SK-N-SH (cell line): ENCODE measurements around the gene CAVIN3. TPM values are rescaled to one million over a fixed set of nuclear protein-coding genes. Genes with fewer than 3 reads are reported as not detected.

Source experiments
- CTCF ChIA-PET: fragments of 300-600, 350-600 bp; formaldehyde crosslinking; extraction: SDS; loops from one replicate; lab custom pipeline; 2021; lab: Yijun Ruan, JAX
- POLR2A ChIA-PET: fragments of 350-600 bp; sonication (Branson Sonifier 250); formaldehyde crosslinking; extraction: SDS; loops from one replicate; lab custom pipeline; 2020; ENCODE audit warnings: antibody characterized with exemption, inconsistent platforms; lab: Yijun Ruan, JAX
- DNase-seq: peaks from one replicate; pipeline ENCODE4 v3.0.0; 2012
- H2AFZ ChIP-seq: fragments of 200-600 bp; sonication (generic); 2 replicates; pipeline ENCODE4 v1.8.1; 2016; ENCODE audit warnings: antibody characterized with exemption, mild to moderate bottlenecking, low read depth
- H3F3A ChIP-seq: fragments of 200-600 bp; sonication (generic); replicated peaks from 2 replicates; pipeline ENCODE3; 2016; ENCODE audit warnings: antibody characterized with exemption, mild to moderate bottlenecking; ENCODE audit not compliant: insufficient read depth
- H3K27ac ChIP-seq, 2 experiments: fragments of 200-500 bp in 1 of 2; fragments of 200-600 bp in 1 of 2; sonication (Bioruptor generic) in 1 of 2; sonication (generic), shearing (Covaris generic) in 1 of 2; 2 replicates each; pipeline versions ENCODE4 v1.5.1 to v1.6.1; 2014 to 2016; ENCODE audit warnings: low read depth in 2 of 2, inconsistent platforms in 1 of 2, low read length in 1 of 2, mild to moderate bottlenecking in 1 of 2, mixed read lengths in 1 of 2
- H3K27me3 ChIP-seq: fragments of 200-600 bp; sonication (generic), shearing (Covaris generic); 2 replicates; pipeline ENCODE4 v1.6.1; 2016; ENCODE audit warnings: mixed run types; ENCODE audit not compliant: insufficient read depth
- H3K36me3 ChIP-seq, 2 experiments: fragments of 200-500 bp in 1 of 2; fragments of 200-600 bp in 1 of 2; sonication (Bioruptor generic) in 1 of 2; sonication (generic) in 1 of 2; replicated peaks in 1 of 2; 2 replicates each; pipeline versions ENCODE3 to v1.5.1; 2014 to 2016; ENCODE audit warnings: low read length in 1 of 2, mild to moderate bottlenecking in 1 of 2; ENCODE audit not compliant: insufficient read depth in 2 of 2, control insufficient read depth in 1 of 2
- H3K4me1 ChIP-seq, 2 experiments: fragments of 200-500 bp in 1 of 2; fragments of 200-600 bp in 1 of 2; sonication (Bioruptor generic) in 1 of 2; sonication (generic), shearing (Covaris generic) in 1 of 2; 2 replicates each; pipeline versions ENCODE4 v1.5.1 to v1.6.1; 2014 to 2016; ENCODE audit warnings: low read depth in 1 of 2, low read length in 1 of 2, mixed run types in 1 of 2; ENCODE audit not compliant: insufficient read depth in 2 of 2, control insufficient read depth in 1 of 2
- H3K4me2 ChIP-seq: fragments of 200-600 bp; sonication (generic), shearing (Covaris generic); 2 replicates; pipeline ENCODE4 v1.6.1; 2017; ENCODE audit warnings: mixed run types
- H3K4me3 ChIP-seq, 2 experiments: fragments of 200-500 bp in 1 of 2; fragments of 200-600 bp in 1 of 2; sonication (Bioruptor generic) in 1 of 2; sonication (generic), shearing (Covaris generic) in 1 of 2; 2 replicates each; pipeline versions ENCODE4 v1.5.1 to v1.8.1; 2014 to 2016; ENCODE audit warnings: low read depth in 2 of 2, inconsistent platforms in 1 of 2, low read length in 1 of 2, mild to moderate bottlenecking in 1 of 2, mixed read lengths in 1 of 2, moderate library complexity in 1 of 2
- H3K79me2 ChIP-seq: fragments of 200-600 bp; sonication (generic); 2 replicates; pipeline ENCODE4 v1.8.1; 2017; ENCODE audit warnings: mild to moderate bottlenecking; ENCODE audit not compliant: insufficient read depth
- H3K9ac ChIP-seq: fragments of 200-600 bp; sonication (generic); 2 replicates; pipeline ENCODE4 v1.6.1; 2017; ENCODE audit warnings: mixed run types
- H3K9me2 ChIP-seq: fragments of 200-600 bp; sonication (generic); 2 replicates; pipeline ENCODE4 v1.6.1; 2017; ENCODE audit warnings: mixed run types
- H3K9me3 ChIP-seq: fragments of 200-600 bp; sonication (generic); 2 replicates; pipeline ENCODE4 v1.6.1; 2017; ENCODE audit warnings: mixed run types, mild to moderate bottlenecking, moderate library complexity
- H4K20me1 ChIP-seq: fragments of 200-600 bp; sonication (generic); 2 replicates; pipeline ENCODE4 v1.6.1; 2017; ENCODE audit warnings: mild to moderate bottlenecking, mixed run types; ENCODE audit not compliant: insufficient read depth
- EP300 ChIP-seq, 2 experiments: IDR thresholded peaks; 2 replicates each; pipeline versions ENCODE4 v1.4.0 to v1.6.1; 2012; ENCODE audit warnings: borderline replicate concordance in 1 of 2, low read depth in 1 of 2, low read length in 1 of 2
- EZH2phosphoT487 ChIP-seq: fragments of 200-600 bp; sonication (generic); IDR thresholded peaks from 2 replicates; pipeline ENCODE4 v1.6.1; 2017; ENCODE audit warnings: low read depth, mixed run types, mild to moderate bottlenecking, antibody characterized with exemption, moderate library complexity, borderline replicate concordance
- FOSL2 ChIP-seq: IDR thresholded peaks from 2 replicates; pipeline ENCODE4 v1.4.0; 2012; ENCODE audit warnings: low read depth, mild to moderate bottlenecking, moderate library complexity, borderline replicate concordance
- FOXJ3 ChIP-seq: sonication (generic); formaldehyde crosslinking; IDR thresholded peaks from 2 replicates; pipeline ENCODE4 v1.5.1; 2020; ENCODE audit warnings: mild to moderate bottlenecking, missing genetic modification reagents
- FOXM1 ChIP-seq: IDR thresholded peaks from 2 replicates; pipeline ENCODE4 v1.4.0; 2012; ENCODE audit warnings: low read depth, mild to moderate bottlenecking
- IRF3 ChIP-seq: fragments of 150-350 bp; IDR thresholded peaks from 2 replicates; pipeline ENCODE4 v1.6.1; 2016; ENCODE audit warnings: mild to moderate bottlenecking, low read depth, low read length
- JUND ChIP-seq: IDR thresholded peaks from 2 replicates; pipeline ENCODE4 v1.4.0; 2012
- MXI1 ChIP-seq: IDR thresholded peaks from 2 replicates; pipeline ENCODE4 v1.6.1; 2012; ENCODE audit warnings: mild to moderate bottlenecking, low read depth, low read length, improper control_type of control experiment
- NRF1 ChIP-seq: IDR thresholded peaks from 2 replicates; pipeline ENCODE4 v1.6.1; 2012; ENCODE audit warnings: low read depth, mild to moderate bottlenecking, low read length
- PBX3 ChIP-seq: IDR thresholded peaks from 2 replicates; pipeline ENCODE4; 2012
- POLR2AphosphoS5 ChIP-seq: IDR thresholded peaks from 2 replicates; pipeline ENCODE4 v1.6.1; 2012; ENCODE audit warnings: low read depth, low read length
- RAD21 ChIP-seq: IDR thresholded peaks from 2 replicates; pipeline ENCODE4 v1.6.1; 2012; ENCODE audit warnings: mild to moderate bottlenecking, low read length
- REST ChIP-seq: IDR thresholded peaks from 2 replicates; pipeline ENCODE4 v1.6.1; 2012; ENCODE audit warnings: mild to moderate bottlenecking, low read depth, low read length, moderate library complexity
- RFX5 ChIP-seq: IDR thresholded peaks from 2 replicates; pipeline ENCODE4 v1.6.1; 2012; ENCODE audit warnings: mild to moderate bottlenecking, improper control_type of control experiment, low read length
- RXRA ChIP-seq: IDR thresholded peaks from 2 replicates; pipeline ENCODE4 v1.4.0; 2012; ENCODE audit warnings: low read depth, mild to moderate bottlenecking, borderline replicate concordance
- SMC3 ChIP-seq: IDR thresholded peaks from 2 replicates; pipeline ENCODE4 v1.6.1; 2012; ENCODE audit warnings: low read depth, low read length, improper control_type of control experiment
- TEAD4 ChIP-seq: IDR thresholded peaks from 2 replicates; pipeline ENCODE4 v1.4.0; 2012; ENCODE audit warnings: mild to moderate bottlenecking, borderline replicate concordance; ENCODE audit not compliant: insufficient read depth
- YY1 ChIP-seq: IDR thresholded peaks from 2 replicates; pipeline ENCODE4 v1.4.0; 2012; ENCODE audit warnings: low read depth, mild to moderate bottlenecking
- WGBS: methylation state at CpG from one replicate; pipeline ENCODE4 v1.1.6; 2017; ENCODE audit warnings: low lambda C conversion rate; 5-methylcytosine and 5-hydroxymethylcytosine counted together
- polyA plus RNA-seq, 3 experiments: library from polyadenylated mRNA; depleted of rRNA; stranded (reverse); fragments of >200 nt; gene quantifications; 2 replicates each; pipeline ENCODE4 v1.2.3, GENCODE V29; 2012

The CAVIN3 gene
- polyA plus RNA-seq, 1 of the 3 experiments (the other 2 are of a cell fraction) = 23.5 TPM

GRCh38 chr11:6285019-6285418 lies 35.3 kb downstream of the CAVIN3 start:
- Histone ChIP-seq H3K9me3 (no peaks in the 10 kb centered on the region), H2AFZ (no peak overlapping the region), H3K4me2 (no peak overlapping the region), H3K9ac (no peak overlapping the region), H3K79me2 (no peaks in the 10 kb centered on the region), H3K27ac (no peak overlapping the region), H3F3A (no peaks in the 10 kb centered on the region), H4K20me1 (no peaks in the 10 kb centered on the region), H3K27me3 (peaks cover 37% of the 10 kb centered on the region; the same call in 1 of the 2 replicates), H3K9me2 (no peaks in the 10 kb centered on the region), H3K4me1 (no peaks in the 10 kb centered on the region), H3K4me3 (no peak overlapping the region), H3K36me3 (no peaks in the 10 kb centered on the region)
- TF ChIP-seq IRF3 (no peak), FOXM1 (no peak), REST (no peak), POLR2AphosphoS5 (no peak), RAD21 (no peak), EZH2phosphoT487 (no peak), RXRA (no peak), EP300 (IDR thresholded peaks at IDR 0.05; ENCODE audit: borderline replicate concordance in 1 of 2, low read depth in 1 of 2, low read length in 1 of 2) (no peak), FOXJ3 (CRISPR knock-in tag) (no peak), FOSL2 (no peak)
- no peak for DNase-seq
- 14% methylated on average over 4 of the region's 4 CpGs for WGBS
- CTCF ChIA-PET = no interaction called here
- POLR2A ChIA-PET = no interaction called here

- no peaks in the 10 kb centered on the region for H3K4me1 ChIP-seq
- ChIA-PET POLR2A (no interaction called here), CTCF (no interaction called here)
- no peaks in the 10 kb centered on the region for H3K79me2 ChIP-seq
- H3K9me3 ChIP-seq = no peaks in the 10 kb centered on the region
- 32% methylated on average over 3 of the region's 3 CpGs for WGBS
- no peak overlapping the region for H2AFZ ChIP-seq
- no peaks in the 10 kb centered on the region for H3F3A ChIP-seq
- no peak overlapping the region for H3K9ac ChIP-seq
- H3K9me2 ChIP-seq = no peaks in the 10 kb centered on the region
- H4K20me1 ChIP-seq = no peaks in the 10 kb centered on the region
- H3K27ac ChIP-seq = no peak overlapping the region
- peaks cover 39% of the 10 kb centered on the region; the same call in 1 of the 2 replicates for H3K27me3 ChIP-seq
- H3K4me2 ChIP-seq = no peak overlapping the region
- no peaks in the 10 kb centered on the region for H3K36me3 ChIP-seq
- TF ChIP-seq FOSL2 (no peak), EZH2phosphoT487 (no peak), NRF1 (no peak), SMC3 (no peak), MXI1 (no peak), JUND (no peak), RFX5 (no peak), YY1 (no peak), TEAD4 (no peak), PBX3 (no peak)
- DNase-seq = no peak
- no peak overlapping the region for H3K4me3 ChIP-seq
Observed at GRCh38 chr11:6284250-6284649, 36.1 kb downstream of the CAVIN3 start.
